HG03439 (cell line): Measurements from ENCODE around the gene HBA2.
"Not testable (repeated sequence)": the region's sequence is repeated elsewhere in the genome, so short reads cannot be mapped to it uniquely, and the experiment has no call there.

Experiments
- ATAC-seq: cut with Tn5 transposase; IDR thresholded peaks from one replicate; pipeline ENCODE4 v1.9.1; 2021; ENCODE audit warnings: mild to moderate bottlenecking, moderate library complexity; ENCODE audit not compliant: unreplicated experiment

Gene HBA2

GRCh38 chr16:154217-155030 is 18.3 kb upstream of the HBA2 start:
- ATAC-seq, result no peak

- ATAC-seq, result no peak
These were observed 17.7 kb upstream of the HBA2 start for GRCh38 chr16:155031-155398.

- ATAC-seq, result no peak
These were observed 13.4 kb upstream of the HBA2 start for GRCh38 chr16:159136-159849.

GRCh38 chr16:160242-160641 is 12.4 kb upstream of the HBA2 start:
- not testable (repeated sequence) for ATAC-seq

GRCh38 chr16:160691-161190 is 11.9 kb upstream of the HBA2 start:
- ATAC-seq, result no peak

GRCh38 chr16:162271-162991 is 10.2 kb upstream of the HBA2 start:
- no peak for ATAC-seq

- ATAC-seq, result not testable (repeated sequence)
These were observed 9.5 kb upstream of the HBA2 start for GRCh38 chr16:163139-163538.

- not testable (repeated sequence) for ATAC-seq
These were observed 9.0 kb upstream of the HBA2 start for GRCh38 chr16:163696-164095.

GRCh38 chr16:164134-164823 is 8.4 kb upstream of the HBA2 start:
- not testable (repeated sequence) for ATAC-seq

- no peak for ATAC-seq
These were observed 7.7 kb upstream of the HBA2 start for GRCh38 chr16:164827-165538.

GRCh38 chr16:165539-166374 is 6.9 kb upstream of the HBA2 start, which contains the start of gene HBM:
Gene HBM, plus strand, starts transcription at chr16:165978. Its CDS starts 20 bp downstream, at chr16:165998.
- ATAC-seq, result no peak

- no peak for ATAC-seq
These were observed 6.1 kb upstream of the HBA2 start for GRCh38 chr16:166375-167121.

GRCh38 chr16:167122-167690 is 5.5 kb upstream of the HBA2 start:
- ATAC-seq, result no peak

- no peak for ATAC-seq
These were observed 4.3 kb upstream of the HBA2 start for GRCh38 chr16:168424-168823.

GRCh38 chr16:169014-169413 is 3.7 kb upstream of the HBA2 start:
- no peak for ATAC-seq

GRCh38 chr16:170088-170507 is 2.6 kb upstream of the HBA2 start:
- not testable (repeated sequence) for ATAC-seq

- no peak for ATAC-seq
These were observed 1.9 kb upstream of the HBA2 start for GRCh38 chr16:170788-171187.

GRCh38 chr16:173211-173854 is 657 bp downstream of the HBA2 start:
- not testable (repeated sequence) for ATAC-seq
